Heart left ventricle (tissue), 13 donors: Measurements from ENCODE around the gene SOD3.

Source experiments
- CTCF ChIP-seq, 12 donors: fragments of 200-600 bp; sonication (generic) in 4 of 12; IDR thresholded peaks; one replicate each; pipeline versions ENCODE4 v1.5.0 to v1.8.0; 2018 to 2022; ENCODE audit warnings: antibody characterized with exemption in 12 of 12, mild to moderate bottlenecking in 5 of 12
- POLR2A ChIP-seq, 2 donors: fragments of 450-650 bp; IDR thresholded peaks; one replicate each; pipeline ENCODE4 v1.6.1; 2017; ENCODE audit warnings: antibody characterized with exemption in 2 of 2, mild to moderate bottlenecking in 2 of 2, moderate library complexity in 2 of 2
- donor health status: ischemic (EF 13 %, LVEDD 7.1; RV severe dilation, severe dysfunction).
- donor health status: DM: no; HTN: yes; CAD: no.
- donor health status: DM: no; HTN: no; CAD: no.
- donor health status: ischemic (EF 25% LVEDD 6.9; RV normal size, moderate dysfunction).
- donor health status: ischemic (EF 25% LVEDD 5.7; RV mildly dilated, moderate dysfunction).
- donor health status: ischemic (EF 35%, LVEDD 5.7; RV mildly dilated, moderate dysfunction).
- donor health status: nonischemic (EF 11% LVEDD 7.7; RV severe dilation, severe dysfunction).
- donor health status: DM: yes; HTN: yes; CAD: no.
- donor health status: PGD.
- donor health status: ischemic (EF 29% LVEDD 5.4; RV normal size, mild dysfunction).
- donor health status: nonischemic (EF 23%, LVEDD 6.1; RV moderate dilation, normal function).

GRCh38 chr4:24800325-24800895 is 5.0 kb downstream of the SOD3 start:
- no peak for TF ChIP-seq POLR2A (IDR thresholded peaks at IDR 0.05)
- TF ChIP-seq CTCF (IDR thresholded peaks at IDR 0.05): no peak
